GM06990 (cell line): ENCODE data around the gene RAD51C.

Experiments used
- DNase-seq: peaks from one replicate; pipeline ENCODE4 v3.0.0-alpha.2; 2011; ENCODE audit not compliant: insufficient read length; ENCODE audit errors: extremely low read depth
- H3K27me3 ChIP-seq: replicated peaks from 2 replicates; pipeline ENCODE4 v1.6.0; 2011; ENCODE audit warnings: low read length; ENCODE audit not compliant: control insufficient read depth, insufficient read depth
- H3K36me3 ChIP-seq: 2 replicates; pipeline ENCODE4 v1.5.1; 2011; ENCODE audit warnings: low read length; ENCODE audit not compliant: control insufficient read depth, insufficient read depth
- H3K4me3 ChIP-seq: replicated peaks from 2 replicates; pipeline ENCODE4 v1.5.1; 2011; ENCODE audit warnings: low read depth, mild to moderate bottlenecking, control low read depth, low read length
- TF ChIP-seq, protein P1 (sequence below): IDR thresholded peaks from 2 replicates; pipeline ENCODE4 v1.5.1; 2011; ENCODE audit warnings: low read length, control low read depth, mild to moderate bottlenecking, inconsistent platforms; ENCODE audit not compliant: insufficient read depth, poor library complexity, severe bottlenecking

Gene RAD51C

DNA sequence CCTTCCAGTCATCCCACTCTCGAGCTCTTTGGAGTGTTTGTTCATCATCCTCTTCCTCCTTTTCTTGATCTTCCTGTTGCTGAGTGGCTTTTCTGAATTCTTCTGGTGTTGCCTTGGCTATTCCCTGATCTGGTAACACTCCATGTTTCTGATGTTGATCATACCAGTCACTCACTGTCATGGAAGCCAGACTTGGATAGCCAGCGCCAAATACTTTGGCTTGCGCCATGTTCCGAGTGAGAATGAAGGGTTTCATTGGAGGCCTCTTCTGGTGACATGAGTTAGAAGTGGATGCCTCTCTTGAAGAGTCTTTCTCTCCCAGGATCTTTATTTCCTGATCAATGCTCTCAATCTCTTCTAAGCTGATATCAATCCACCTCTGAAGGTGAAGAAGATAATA is 31.8 kb upstream of the RAD51C start:
- H3K4me3 ChIP-seq: no peak overlapping the region
- H3K27me3 ChIP-seq: no peaks in the 10 kb centered on the region
- DNase-seq: no peak
- no peaks in the 10 kb centered on the region for H3K36me3 ChIP-seq
- TF ChIP-seq, protein P1, sequence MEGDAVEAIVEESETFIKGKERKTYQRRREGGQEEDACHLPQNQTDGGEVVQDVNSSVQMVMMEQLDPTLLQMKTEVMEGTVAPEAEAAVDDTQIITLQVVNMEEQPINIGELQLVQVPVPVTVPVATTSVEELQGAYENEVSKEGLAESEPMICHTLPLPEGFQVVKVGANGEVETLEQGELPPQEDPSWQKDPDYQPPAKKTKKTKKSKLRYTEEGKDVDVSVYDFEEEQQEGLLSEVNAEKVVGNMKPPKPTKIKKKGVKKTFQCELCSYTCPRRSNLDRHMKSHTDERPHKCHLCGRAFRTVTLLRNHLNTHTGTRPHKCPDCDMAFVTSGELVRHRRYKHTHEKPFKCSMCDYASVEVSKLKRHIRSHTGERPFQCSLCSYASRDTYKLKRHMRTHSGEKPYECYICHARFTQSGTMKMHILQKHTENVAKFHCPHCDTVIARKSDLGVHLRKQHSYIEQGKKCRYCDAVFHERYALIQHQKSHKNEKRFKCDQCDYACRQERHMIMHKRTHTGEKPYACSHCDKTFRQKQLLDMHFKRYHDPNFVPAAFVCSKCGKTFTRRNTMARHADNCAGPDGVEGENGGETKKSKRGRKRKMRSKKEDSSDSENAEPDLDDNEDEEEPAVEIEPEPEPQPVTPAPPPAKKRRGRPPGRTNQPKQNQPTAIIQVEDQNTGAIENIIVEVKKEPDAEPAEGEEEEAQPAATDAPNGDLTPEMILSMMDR: no peak

- no peak for DNase-seq
- H3K36me3 ChIP-seq: no peaks in the 10 kb centered on the region
- no peak overlapping the region for H3K4me3 ChIP-seq
- no peaks in the 10 kb centered on the region for H3K27me3 ChIP-seq
- TF ChIP-seq, protein P1: no peak
Measured at GRCh38 chr17:58661499-58661898, 30.9 kb upstream of the RAD51C start.

GRCh38 chr17:58664302-58664701 is 28.1 kb upstream of the RAD51C start:
- TF ChIP-seq, protein P1: no peak
- no peaks in the 10 kb centered on the region for H3K36me3 ChIP-seq
- no peaks in the 10 kb centered on the region for H3K27me3 ChIP-seq
- DNase-seq: no peak
- H3K4me3 ChIP-seq: no peak overlapping the region

DNA sequence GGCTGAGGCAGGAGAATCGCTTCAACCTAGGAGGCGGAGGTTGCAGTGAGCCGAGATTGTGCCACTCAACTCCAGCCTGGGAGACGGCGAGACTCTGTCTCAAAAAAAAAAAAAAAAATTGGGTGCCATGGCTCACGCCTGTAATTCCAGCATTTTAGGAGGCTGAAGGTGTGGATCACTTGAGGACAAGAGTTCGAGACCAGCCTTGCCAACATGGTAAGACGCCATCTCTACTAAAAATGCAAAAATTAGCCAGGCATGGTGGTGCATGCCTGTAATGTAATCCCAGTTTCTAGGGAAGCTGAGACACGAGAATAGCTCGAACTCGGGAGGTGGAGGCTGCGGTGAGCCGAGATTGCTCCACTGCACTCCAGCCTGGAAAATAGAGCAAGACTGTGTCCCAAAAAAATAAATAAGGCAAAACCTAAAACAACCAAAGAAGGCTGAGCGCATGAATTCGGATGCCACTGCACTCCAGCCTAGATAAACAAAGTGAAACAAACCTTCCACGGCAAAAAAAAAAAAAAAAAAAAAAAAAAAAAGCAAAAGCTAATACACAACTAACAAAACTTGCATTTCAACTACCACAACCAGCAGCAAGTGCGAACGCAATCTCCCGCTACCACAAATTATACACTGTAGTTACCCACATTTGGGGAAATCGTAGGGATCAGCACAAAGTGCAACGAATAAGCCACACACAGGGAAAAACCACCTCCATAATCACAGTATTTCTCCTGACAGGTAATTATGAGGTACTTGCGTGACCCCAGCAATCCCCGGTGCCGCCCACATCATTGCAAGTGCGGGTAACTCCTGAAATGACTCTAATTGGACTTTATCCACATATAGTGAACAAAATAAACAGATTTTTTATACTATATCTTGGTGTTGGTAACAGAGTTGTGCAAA is 26.2 kb upstream of the RAD51C start:
- TF ChIP-seq, protein P1: no peak
- DNase-seq: no peak
- Histone ChIP-seq H3K4me3 (no peak overlapping the region), H3K36me3 (no peaks in the 10 kb centered on the region), H3K27me3 (no peaks in the 10 kb centered on the region)

- Histone ChIP-seq H3K27me3 (no peaks in the 10 kb centered on the region), H3K36me3 (no peaks in the 10 kb centered on the region), H3K4me3 (no peak overlapping the region)
- DNase-seq: no peak
- TF ChIP-seq, protein P1: no peak
Measured at GRCh38 chr17:58666858-58667267, 25.5 kb upstream of the RAD51C start.
